Bronchial epithelial cell (primary cell): ENCODE measurements around the gene FIGNL2. TPM values are rescaled to one million over a fixed set of nuclear protein-coding genes. Genes with fewer than 3 reads are reported as not detected.

Source experiments
- DNase-seq: peaks from one replicate; pipeline ENCODE4 v3.0.0-alpha.2; 2010; ENCODE audit warnings: low read depth
- FAIRE-seq: peaks from 2 replicates; lab custom pipeline; 2011; peaks lifted over from hg19 to GRCh38; lab: Jason Lieb, UNC
- H3K27me3 ChIP-seq: 2 replicates; pipeline ENCODE4 v1.5.1; 2011; ENCODE audit warnings: low read length; ENCODE audit not compliant: control insufficient read depth, insufficient read depth
- H3K36me3 ChIP-seq: 2 replicates; pipeline ENCODE4 v1.5.1; 2011; ENCODE audit warnings: low read length; ENCODE audit not compliant: control insufficient read depth, insufficient read depth
- H3K4me3 ChIP-seq: 2 replicates; pipeline ENCODE4 v1.5.1; 2011; ENCODE audit warnings: mild to moderate bottlenecking, low read depth, low read length, control low read depth
- CTCF ChIP-seq: IDR thresholded peaks from 2 replicates; pipeline ENCODE4 v1.5.1; 2011; ENCODE audit warnings: mild to moderate bottlenecking, moderate library complexity, low read length, control low read depth, inconsistent platforms; ENCODE audit not compliant: insufficient read depth, severe bottlenecking
- total RNA-seq: library from RNA; depleted of rRNA; stranded (reverse); fragments of >200 nt; gene quantifications from 2 replicates; pipeline ENCODE4 v1.2.1, GENCODE V29; 2014

FIGNL2 gene
- total RNA-seq, 1 donor from 2014 or later, result not detected

- no peak for FAIRE-seq
- H3K36me3 ChIP-seq, result no peaks in the 10 kb centered on the region
- no peak for TF ChIP-seq CTCF
- peaks cover 48% of the 10 kb centered on the region for H3K27me3 ChIP-seq
- DNase-seq, result no peak
- no peak overlapping the region for H3K4me3 ChIP-seq
Observed at GRCh38 chr12:51845482-51845881, 3.0 kb downstream of the FIGNL2 start.

- Histone ChIP-seq H3K36me3 (no peaks in the 10 kb centered on the region), H3K4me3 (no peak overlapping the region), H3K27me3 (peaks cover 47% of the 10 kb centered on the region)
- no peak for TF ChIP-seq CTCF
- no peak for DNase-seq
- FAIRE-seq, result no peak
Observed at GRCh38 chr12:51844854-51845253, 3.7 kb downstream of the FIGNL2 start.

DNA sequence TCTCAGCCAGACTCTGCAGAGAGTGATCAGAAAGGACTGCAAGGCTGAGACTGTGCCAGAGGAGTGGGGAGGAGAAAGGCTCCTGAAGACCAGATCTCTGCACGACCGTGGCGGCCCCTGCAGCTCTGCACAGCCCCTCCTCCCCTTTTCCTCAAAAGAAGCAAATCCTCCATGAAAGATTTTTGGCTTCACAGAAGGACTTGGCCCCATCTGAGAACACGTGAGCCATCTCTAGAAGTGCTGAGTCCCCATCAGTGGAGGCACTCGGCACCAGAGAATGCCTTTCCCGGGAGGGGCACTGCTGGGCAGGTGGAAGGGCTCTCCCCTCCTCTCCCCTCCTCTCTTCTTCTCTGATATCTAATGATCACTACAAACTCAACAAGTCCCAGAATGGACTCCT, 6.8 kb downstream of the FIGNL2 start:
- H3K36me3 ChIP-seq, result no peaks in the 10 kb centered on the region
- peaks cover 40% of the 10 kb centered on the region for H3K27me3 ChIP-seq
- DNase-seq (no peak), FAIRE-seq (no peak)
- TF ChIP-seq CTCF, result no peak
- no peak overlapping the region for H3K4me3 ChIP-seq

GRCh38 chr12:51840966-51841365, 7.6 kb downstream of the FIGNL2 start:
- H3K36me3 ChIP-seq, result no peaks in the 10 kb centered on the region
- H3K27me3 ChIP-seq, result peaks cover 33% of the 10 kb centered on the region
- no peak overlapping the region for H3K4me3 ChIP-seq
- FAIRE-seq (no peak), DNase-seq (no peak)
- no peak for TF ChIP-seq CTCF

- no peak for DNase-seq
- Histone ChIP-seq H3K27me3 (peaks cover 24% of the 10 kb centered on the region), H3K4me3 (no peak overlapping the region), H3K36me3 (no peaks in the 10 kb centered on the region)
- FAIRE-seq, result no peak
- TF ChIP-seq CTCF, result no peak
Observed at GRCh38 chr12:51839310-51839947, 9.1 kb downstream of the FIGNL2 start.

GRCh38 chr12:51838762-51839161, 9.8 kb downstream of the FIGNL2 start:
- no peaks in the 10 kb centered on the region for H3K36me3 ChIP-seq
- FAIRE-seq, result no peak
- peaks cover 21% of the 10 kb centered on the region for H3K27me3 ChIP-seq
- no peak for TF ChIP-seq CTCF
- no peak overlapping the region for H3K4me3 ChIP-seq
- DNase-seq, result no peak
